K562 (cell line): ENCODE results near the gene MADCAM1. TPM values are rescaled to one million over a fixed set of nuclear protein-coding genes. Genes with fewer than 3 reads are reported as not detected.

Experiments
- ATAC-seq: fragments of 200-7000 bp; cut with Tn5 transposase; 3 replicates; pipeline ENCODE4 v1.9.1; 2020; ENCODE audit warnings: moderate library complexity
- BruUV-seq: library from RNA; stranded (reverse); fragments of 400-500 nt; replicated peaks from 2 replicates; lab custom pipeline; 2021; lab: Mats Ljungman, UMichigan
- CTCF ChIA-PET: fragments of 300-600 bp; formaldehyde crosslinking; extraction: SDS; loops from one replicate; lab custom pipeline; 2021; ENCODE audit warnings: low intra/inter-chr PET ratio; lab: Yijun Ruan, JAX
- POLR2A ChIA-PET: fragments of 300-600, 350-650 bp; sonication (Branson Sonifier 250); formaldehyde crosslinking; extraction: SDS; loops from one replicate; lab custom pipeline; 2021; ENCODE audit warnings: antibody characterized with exemption, inconsistent platforms; lab: Yijun Ruan, JAX
- DNase-seq, 4 experiments: peaks; one replicate each; pipeline versions ENCODE4 v3.0.0 to v3.0.0-alpha.2; 2011 to 2018; ENCODE audit warnings: low spot score in 3 of 4, mixed read lengths in 3 of 4; ENCODE audit errors: extremely low read depth in 1 of 4
- FAIRE-seq: peaks from 2 replicates; lab custom pipeline; 2011; peaks lifted over from hg19 to GRCh38; lab: Jason Lieb, UNC
- H2AFZ ChIP-seq: 2 replicates; pipeline ENCODE4 v1.6.0; 2011; ENCODE audit warnings: low read depth, low read length, control low read depth, inconsistent platforms
- H3K27ac ChIP-seq: fragments of 200-600 bp; 3 replicates; pipeline ENCODE4 v1.8.0; 2011; ENCODE audit warnings: low read depth, mild to moderate bottlenecking, control low read depth, inconsistent platforms, low read length, moderate library complexity, mixed read lengths; ENCODE audit errors: extremely low read depth
- H3K27me3 ChIP-seq, 2 experiments: fragments of 300-600 bp in 1 of 2; 2 replicates in 1 of 2; 3 replicates in 1 of 2; pipeline versions ENCODE4 v1.6.0 to v1.8.0; 2011; ENCODE audit warnings: inconsistent platforms in 2 of 2, low read length in 2 of 2, mild to moderate bottlenecking in 1 of 2, mixed read lengths in 1 of 2, moderate library complexity in 1 of 2; ENCODE audit not compliant: control insufficient read depth in 2 of 2, insufficient read depth in 2 of 2
- H3K36me3 ChIP-seq: fragments of 300-600 bp; 3 replicates; pipeline ENCODE4 v1.8.0; 2011; ENCODE audit warnings: mild to moderate bottlenecking, low read length, inconsistent platforms; ENCODE audit not compliant: control insufficient read depth, insufficient read depth
- H3K4me1 ChIP-seq, 2 experiments: fragments of 200-600 bp in 1 of 2; replicated peaks in 1 of 2; 2 replicates in 1 of 2; 3 replicates in 1 of 2; pipeline versions ENCODE4 v1.5.1 to v1.8.0; 2011; ENCODE audit warnings: inconsistent platforms in 2 of 2, low read length in 2 of 2, mild to moderate bottlenecking in 1 of 2, mixed read lengths in 1 of 2, moderate library complexity in 1 of 2; ENCODE audit not compliant: control insufficient read depth in 2 of 2, insufficient read depth in 2 of 2
- H3K4me2 ChIP-seq: 2 replicates; pipeline ENCODE4 v1.6.1; 2011; ENCODE audit warnings: low read length, control low read depth, inconsistent platforms, mixed read lengths; ENCODE audit not compliant: insufficient read depth
- H3K4me3 ChIP-seq: fragments of 200-600 bp; sonication (generic), shearing (Covaris generic); 2 replicates; pipeline ENCODE4 v1.5.1; 2016; ENCODE audit warnings: control low read depth, inconsistent platforms
- H3K79me2 ChIP-seq: fragments of 200-600 bp; 3 replicates; pipeline ENCODE4 v1.8.0; 2011; ENCODE audit warnings: low read length, inconsistent platforms; ENCODE audit not compliant: control insufficient read depth, insufficient read depth
- H3K9ac ChIP-seq, 2 experiments: 2 replicates each; pipeline versions ENCODE4 v1.6.0 to v1.6.1; 2011; ENCODE audit warnings: low read depth in 2 of 2, low read length in 2 of 2, control low read depth in 1 of 2, inconsistent platforms in 1 of 2, mild to moderate bottlenecking in 1 of 2, mixed read lengths in 1 of 2; ENCODE audit not compliant: insufficient read depth in 1 of 2
- H3K9me1 ChIP-seq: one replicate; pipeline ENCODE4 v1.6.0; 2011; ENCODE audit warnings: inconsistent platforms, mild to moderate bottlenecking, low read length, moderate library complexity; ENCODE audit not compliant: control insufficient read depth, insufficient read depth
- H3K9me3 ChIP-seq: replicated peaks from 2 replicates; pipeline ENCODE4 v1.5.1; 2011; ENCODE audit warnings: low read depth, low read length, inconsistent platforms; ENCODE audit not compliant: control insufficient read depth, insufficient read depth
- H4K20me1 ChIP-seq: replicated peaks from 2 replicates; pipeline ENCODE4 v1.6.1; 2011; ENCODE audit warnings: low read length, inconsistent platforms, mixed read lengths; ENCODE audit not compliant: control insufficient read depth, insufficient read depth
- BRF1 ChIP-seq: IDR thresholded peaks from 3 replicates; pipeline ENCODE4 v1.6.1; 2011; ENCODE audit warnings: borderline replicate concordance, mild to moderate bottlenecking; ENCODE audit not compliant: insufficient read length; ENCODE audit errors: extremely low read depth
- CBFA2T3 ChIP-seq: fragments of 450-650 bp; IDR thresholded peaks from 2 replicates; pipeline ENCODE4 v1.6.1; 2017
- FOSL1 ChIP-seq: fragments of 200-800 bp; sonication (Bioruptor generic); conservative IDR thresholded peaks from 2 replicates; pipeline ENCODE4 v1.6.1; 2016; ENCODE audit warnings: missing genetic modification characterization, missing compliant biosample characterization
- FUS ChIP-seq: fragments of 200-400 bp; formaldehyde crosslinking; optimal IDR thresholded peaks from 2 replicates; pipeline ENCODE3; 2017; ENCODE audit warnings: low read depth, low read length
- KAT2B ChIP-seq: IDR thresholded peaks from one replicate; pipeline ENCODE4 v1.6.1; 2012; ENCODE audit warnings: low read depth, mild to moderate bottlenecking, control low read depth, inconsistent platforms, low read length, moderate library complexity
- NR1H2 ChIP-seq: sonication (generic); formaldehyde crosslinking; IDR thresholded peaks from 2 replicates; pipeline ENCODE4 v1.4.0; 2020; ENCODE audit warnings: mild to moderate bottlenecking, missing genetic modification reagents
- SMC3 ChIP-seq: conservative IDR thresholded peaks from 2 replicates; pipeline ENCODE4 v1.6.1; 2011; ENCODE audit warnings: low read depth, low read length, improper control_type of control experiment; ENCODE audit not compliant: insufficient read depth
- SP1 ChIP-seq: sonication (generic); formaldehyde crosslinking; IDR thresholded peaks from 2 replicates; pipeline ENCODE4 v1.8.1; 2022; ENCODE audit warnings: mild to moderate bottlenecking, missing genetic modification reagents
- THAP12 ChIP-seq: fragments of 250-450 bp; sonication (Bioruptor Pico); IDR thresholded peaks from 2 replicates; pipeline ENCODE4 v1.9.0; 2021; ENCODE audit warnings: mild to moderate bottlenecking, inconsistent platforms
- ZNF24 ChIP-seq: fragments of 450-650 bp; IDR thresholded peaks from 2 replicates; pipeline ENCODE4 v1.6.1; 2016
- ZNF780A ChIP-seq: fragments of 250-450 bp; sonication (Bioruptor Pico); IDR thresholded peaks from 2 replicates; pipeline ENCODE4 v1.5.0; 2021; ENCODE audit warnings: mild to moderate bottlenecking
- WGBS: fragments of 100-300 bp; shearing (Covaris generic); methylation state at CpG from one replicate; pipeline ENCODE4 v1.1.6; 2016; ENCODE audit warnings: low coverage, mixed read lengths; ENCODE audit not compliant: insufficient coverage; ENCODE audit errors: missing lambda C conversion rate; 5-methylcytosine and 5-hydroxymethylcytosine counted together
- in situ Hi-C: fragments of 300-500 bp; cut with MboI; formaldehyde crosslinking; loops from 4 replicates; pipeline ENCODE4 v1.15.0; 2018; ENCODE audit warnings: inconsistent platforms, mixed read lengths
- intact Hi-C: fragments of 100-400 bp; cut with micrococcal nuclease; formaldehyde crosslinking; loops from 2 replicates; pipeline ENCODE4 v1.14.2; 2022
- polyA plus RNA-seq, 8 experiments: library from polyadenylated mRNA; depleted of rRNA in 4 of 8; stranded (reverse) in 5 of 8; unstranded in 3 of 8; fragments of >200 nt; fragmentation: Nextera tagmentation in 2 of 8; fragmentation: Illumina TruSeq in 1 of 8; extraction: Ambion mirVana in 2 of 8; extraction: Trizol in 1 of 8; gene quantifications; 2 replicates each; pipeline versions ENCODE4 v1.2.1 to v1.2.3, GENCODE V29; 2011 to 2014; ENCODE audit warnings: inconsistent platforms in 1 of 8, missing spikeins in 1 of 8
- total RNA-seq, 7 experiments: library from RNA; depleted of rRNA in 6 of 7; stranded (reverse); fragments of >200 nt in 6 of 7; fragmentation: Illumina TruSeq in 2 of 7; extraction: Trizol in 2 of 7; gene quantifications; 2 replicates each; pipeline versions ENCODE4 v1.2.1 to v1.2.3, GENCODE V29; 2011 to 2021; ENCODE audit warnings: low replicate concordance in 1 of 7

Gene MADCAM1
- total and polyA plus RNA-seq, 9 of the 15 experiments (the other 6 are each of a cell fraction or from before 2014, with no cell fraction given): 0.09 to 0.36 (median 0.09) TPM; not detected in 6

- Histone ChIP-seq H3K27ac (no peak overlapping the region), H4K20me1 (peaks cover 4% of the 10 kb centered on the region), H3K4me1 (peaks cover 3 to 68% of the 10 kb centered on the region in 2 experiments), H3K36me3 (peaks cover 75% of the 10 kb centered on the region; the same call in 2 of the 3 replicates), H3K4me2 (no peak overlapping the region), H3K4me3 (no peak overlapping the region), H3K9me3 (no peaks in the 10 kb centered on the region), H3K79me2 (peaks cover 27% of the 10 kb centered on the region), H3K9me1 (peaks cover 1% of the 10 kb centered on the region), H3K9ac (no peak overlapping the region; a peak in 1 of 4 replicates), H3K27me3 (no peaks in the 10 kb centered on the region), H2AFZ (no peak overlapping the region)
- FAIRE-seq (no peak), ATAC-seq (no peak), DNase-seq (no peak)
- no TSS peak for BruUV-seq
- intact Hi-C loops: loop anchor here (10.0 kb wide), 1 partner anchor 46 kb away; the partner anchor contains the start of gene HCN2
- ChIA-PET CTCF (no interaction called here), POLR2A (no interaction called here)
- no peak for TF ChIP-seq ZNF780A (CRISPR knock-in tag)
- no peak for TF ChIP-seq NR1H2 (CRISPR knock-in tag)
- no peak for TF ChIP-seq BRF1
- TF ChIP-seq SMC3: no peak
- no peak for TF ChIP-seq FOSL1
- no peak for TF ChIP-seq ZNF24
- TF ChIP-seq KAT2B: no peak
- TF ChIP-seq THAP12: no peak
- TF ChIP-seq SP1: no peak
- no peak for TF ChIP-seq FUS
- no peak for TF ChIP-seq CBFA2T3
- 95% methylated on average over 26 of the region's 40 CpGs for WGBS
- in situ Hi-C loops: no loop called here
These were observed 42.5 kb downstream of the MADCAM1 start for GRCh38 chr19:538641-539428.
